ENCODE measurements around the gene CDK18.
"Not testable (repeated sequence)": the region's sequence is repeated elsewhere in the genome, so short reads cannot be mapped to it uniquely, and the experiment has no call there.

CDK18 gene

DNA sequence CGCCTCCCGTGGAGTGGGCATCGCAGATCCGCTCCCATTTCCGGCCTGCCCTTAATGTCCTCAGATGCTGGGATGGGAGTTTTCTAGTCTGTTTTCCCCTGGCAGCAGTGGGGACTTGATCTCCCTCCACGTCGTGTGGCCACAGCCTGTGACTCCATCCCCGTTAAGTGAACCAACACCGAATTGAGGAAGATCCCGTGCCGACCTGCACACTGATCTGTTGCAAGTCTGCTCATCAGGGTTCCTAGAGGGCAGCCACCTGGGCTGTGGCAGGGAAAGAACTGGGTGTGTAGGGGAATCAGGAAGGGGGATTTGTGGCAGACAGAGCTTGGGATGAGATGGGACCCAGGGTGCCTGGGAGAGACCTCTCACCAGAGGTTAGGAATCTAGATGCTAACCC lies 23.3 kb upstream of the CDK18 start:
- Histone ChIP-seq H3K9ac (ENCODE audit: low read length in 2 of 2) (no peak overlapping the region), H3K4me3 (ENCODE audit: low read length in 2 of 2) (no peak overlapping the region), H3K4me1 (ENCODE audit: control insufficient read depth, insufficient read depth, low read length) (peaks cover 7% of the 10 kb centered on the region), H3K36me3 (ENCODE audit: control insufficient read depth in 2 of 2, insufficient read depth in 2 of 2, low read length in 2 of 2) (no peaks in the 10 kb centered on the region), H3K27me3 (ENCODE audit: control insufficient read depth in 1 of 2, insufficient read depth in 2 of 2, low read length in 2 of 2) (peaks cover 19 to 40% of the 10 kb centered on the region in 2 donors), H3K9me3 (ENCODE audit: control insufficient read depth in 2 of 2, low read length in 2 of 2) (no peaks in the 10 kb centered on the region), H3K27ac (ENCODE audit: low read length) (no peak overlapping the region)

DNA sequence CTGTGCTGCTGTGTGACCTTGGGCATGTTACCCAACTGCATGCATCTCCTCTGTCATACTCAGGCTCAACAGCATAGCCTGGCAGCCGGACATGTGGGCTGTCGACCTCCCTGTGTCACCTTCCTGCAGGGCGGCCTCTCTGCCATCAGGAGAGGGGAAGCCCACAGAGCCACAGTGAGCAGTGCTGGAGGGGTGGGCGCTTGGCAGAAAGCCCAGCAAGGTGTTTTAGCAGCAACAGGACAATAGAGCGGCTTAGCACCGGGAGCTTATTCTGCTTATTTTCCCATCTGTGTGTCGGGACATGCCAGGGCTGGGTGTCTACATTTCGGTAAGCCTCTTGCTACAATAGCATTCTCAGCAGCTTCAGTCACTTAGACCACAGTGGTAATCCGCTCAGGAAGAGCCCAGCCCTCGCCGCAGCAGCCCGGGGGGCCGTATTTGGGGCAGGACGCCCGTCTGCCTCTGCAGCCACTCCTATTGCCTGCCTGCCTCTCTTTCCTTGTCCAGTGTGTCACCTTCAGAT lies 22.8 kb upstream of the CDK18 start:
- Histone ChIP-seq H3K27me3 (ENCODE audit: control insufficient read depth in 1 of 2, insufficient read depth in 2 of 2, low read length in 2 of 2) (peaks cover 19 to 37% of the 10 kb centered on the region in 2 donors), H3K36me3 (ENCODE audit: control insufficient read depth in 2 of 2, insufficient read depth in 2 of 2, low read length in 2 of 2) (no peaks in the 10 kb centered on the region), H3K9me3 (ENCODE audit: control insufficient read depth in 2 of 2, low read length in 2 of 2) (no peaks in the 10 kb centered on the region), H3K4me1 (ENCODE audit: control insufficient read depth, insufficient read depth, low read length) (peaks cover 7% of the 10 kb centered on the region), H3K4me3 (ENCODE audit: low read length in 2 of 2) (no peak overlapping the region), H3K9ac (ENCODE audit: low read length in 2 of 2) (no peak overlapping the region), H3K27ac (ENCODE audit: low read length) (no peak overlapping the region)

DNA sequence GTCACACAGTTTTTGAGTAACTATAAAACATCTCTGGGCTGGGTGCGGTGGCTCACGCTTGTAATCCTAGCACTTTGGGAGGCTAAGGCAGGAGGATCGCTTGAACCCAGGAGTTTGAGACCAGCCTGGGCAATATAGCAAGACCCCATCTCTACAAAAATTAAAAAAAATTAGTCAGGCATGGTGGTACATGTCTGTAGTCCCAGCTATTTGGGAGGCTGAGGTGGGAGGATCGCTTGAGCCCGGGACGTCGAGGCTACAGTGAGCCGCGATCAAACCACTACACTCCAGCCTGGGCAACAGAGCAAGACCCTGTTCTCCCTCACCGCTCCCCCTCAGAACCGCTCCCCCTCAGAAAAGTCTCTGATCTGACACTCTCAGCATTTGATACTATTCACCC lies 21.9 kb upstream of the CDK18 start:
- peaks cover 19 to 30% of the 10 kb centered on the region in 2 donors for H3K27me3 ChIP-seq (ENCODE audit: control insufficient read depth in 1 of 2, insufficient read depth in 2 of 2, low read length in 2 of 2)
- not testable (repeated sequence) for H3K4me3 ChIP-seq (ENCODE audit: low read length in 2 of 2); H3K9me3 ChIP-seq (ENCODE audit: control insufficient read depth in 2 of 2, low read length in 2 of 2); H3K9ac ChIP-seq (ENCODE audit: low read length in 2 of 2); H3K36me3 ChIP-seq (ENCODE audit: control insufficient read depth in 2 of 2, insufficient read depth in 2 of 2, low read length in 2 of 2); H3K4me1 ChIP-seq (ENCODE audit: control insufficient read depth, insufficient read depth, low read length); H3K27ac ChIP-seq (ENCODE audit: low read length)

DNA sequence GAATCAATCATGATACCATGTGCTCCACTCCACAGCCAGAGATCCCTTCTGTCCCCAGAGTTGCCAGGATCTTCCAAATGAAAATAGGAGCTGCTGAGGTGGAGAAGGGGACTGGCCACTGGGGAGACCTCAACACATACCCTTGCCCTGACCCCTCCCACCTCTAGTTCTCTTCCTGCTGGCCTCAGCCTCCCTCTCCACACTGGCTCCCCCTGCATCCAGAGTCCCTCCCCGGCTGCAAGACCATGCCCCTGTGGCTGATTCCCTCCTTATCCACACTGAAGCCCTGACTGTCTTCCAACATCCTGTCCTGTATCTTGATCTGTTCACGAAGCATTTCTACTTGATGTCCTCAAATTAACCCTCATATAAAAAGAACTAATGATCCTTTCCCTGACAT lies 21.1 kb upstream of the CDK18 start:
- H3K27ac ChIP-seq (ENCODE audit: low read length) = no peak overlapping the region
- H3K9ac ChIP-seq (ENCODE audit: low read length in 2 of 2) = no peak overlapping the region
- H3K4me1 ChIP-seq (ENCODE audit: control insufficient read depth, insufficient read depth, low read length) = no peaks in the 10 kb centered on the region
- no peaks in the 10 kb centered on the region for H3K36me3 ChIP-seq (ENCODE audit: control insufficient read depth in 2 of 2, insufficient read depth in 2 of 2, low read length in 2 of 2)
- H3K9me3 ChIP-seq (ENCODE audit: control insufficient read depth in 2 of 2, low read length in 2 of 2) = no peaks in the 10 kb centered on the region
- peaks cover 19 to 30% of the 10 kb centered on the region in 2 donors for H3K27me3 ChIP-seq (ENCODE audit: control insufficient read depth in 1 of 2, insufficient read depth in 2 of 2, low read length in 2 of 2)
- H3K4me3 ChIP-seq (ENCODE audit: low read length in 2 of 2) = no peak overlapping the region

DNA sequence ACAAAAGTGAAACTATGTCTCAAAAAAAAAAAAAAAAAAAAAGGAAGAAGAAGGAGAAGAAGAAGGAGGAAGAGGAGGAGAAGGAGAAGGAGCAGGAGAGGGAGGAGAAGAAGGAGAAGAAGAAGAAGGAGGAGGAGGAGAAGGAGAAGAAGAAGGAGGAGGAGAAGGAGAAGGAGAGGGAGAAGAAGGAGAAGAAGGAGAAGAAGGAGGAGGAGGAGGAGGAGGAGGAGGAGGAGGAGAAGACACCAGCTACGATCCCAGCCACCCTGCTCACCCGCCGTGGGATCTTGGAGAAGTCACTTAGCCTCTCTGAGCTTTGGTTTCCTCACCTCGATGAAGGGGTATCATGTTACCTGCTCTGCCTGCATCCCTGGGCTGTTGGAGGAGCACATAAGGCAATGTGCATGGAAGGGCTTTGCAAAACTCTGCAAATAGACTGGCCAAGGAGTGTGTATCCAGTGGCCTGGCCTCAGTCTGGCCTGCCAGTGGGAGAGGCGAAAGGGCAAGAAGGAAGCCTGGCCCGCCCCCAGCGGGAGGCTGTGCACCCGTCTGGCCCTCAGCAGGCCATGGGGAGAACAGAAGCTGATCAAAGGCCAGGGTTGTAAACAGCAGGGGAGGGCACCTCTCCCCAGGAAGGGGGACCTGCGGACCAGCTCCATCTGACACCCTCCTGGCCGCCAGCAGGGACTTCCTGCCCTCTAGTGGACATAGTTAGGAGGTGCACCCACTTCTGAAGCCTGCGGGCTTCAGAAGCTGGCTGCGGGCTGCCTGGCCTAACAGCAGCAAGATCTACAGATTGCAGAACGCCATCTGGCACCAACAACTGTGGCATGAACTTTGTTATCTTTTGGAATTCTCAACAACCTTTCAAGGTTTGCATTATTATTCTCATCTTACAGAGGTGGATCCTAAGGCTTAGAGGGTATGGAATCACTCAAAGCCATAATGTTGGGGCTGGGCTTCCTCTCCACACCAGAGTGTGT lies 19.2 kb upstream of the CDK18 start:
- Histone ChIP-seq H3K9ac (ENCODE audit: low read length in 2 of 2) (no peak overlapping the region), H3K4me3 (ENCODE audit: low read length in 2 of 2) (no peak overlapping the region), H3K9me3 (ENCODE audit: control insufficient read depth in 2 of 2, low read length in 2 of 2) (no peaks in the 10 kb centered on the region), H3K36me3 (ENCODE audit: control insufficient read depth in 2 of 2, insufficient read depth in 2 of 2, low read length in 2 of 2) (no peaks in the 10 kb centered on the region), H3K27me3 (ENCODE audit: control insufficient read depth in 1 of 2, insufficient read depth in 2 of 2, low read length in 2 of 2) (peaks cover 19 to 29% of the 10 kb centered on the region in 2 donors), H3K4me1 (ENCODE audit: control insufficient read depth, insufficient read depth, low read length) (no peaks in the 10 kb centered on the region), H3K27ac (ENCODE audit: low read length) (no peak overlapping the region)

DNA sequence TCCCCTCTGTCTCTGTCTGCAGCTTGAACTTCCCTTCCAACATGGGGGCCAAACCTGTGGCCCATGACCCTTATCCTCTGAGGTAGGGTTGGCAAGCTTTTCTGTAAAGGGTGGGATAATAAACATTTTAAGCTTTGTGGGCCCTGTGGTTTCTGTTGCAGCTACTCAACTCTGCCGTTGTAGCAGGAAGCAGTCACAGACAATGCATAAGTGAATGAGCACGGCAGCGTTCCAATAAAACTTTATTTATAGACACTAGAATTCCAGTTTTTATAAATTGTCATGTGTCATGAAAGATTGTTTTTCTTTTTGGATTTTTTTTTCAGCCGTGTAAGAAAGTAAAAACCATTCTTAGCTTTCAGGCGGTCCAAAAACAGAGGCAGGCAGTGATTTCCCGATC lies 18.2 kb upstream of the CDK18 start:
- peaks cover 22 to 27% of the 10 kb centered on the region in 2 donors for H3K27me3 ChIP-seq (ENCODE audit: control insufficient read depth in 1 of 2, insufficient read depth in 2 of 2, low read length in 2 of 2)
- no peak overlapping the region for H3K27ac ChIP-seq (ENCODE audit: low read length)
- H3K36me3 ChIP-seq (ENCODE audit: control insufficient read depth in 2 of 2, insufficient read depth in 2 of 2, low read length in 2 of 2) = no peaks in the 10 kb centered on the region
- H3K4me3 ChIP-seq (ENCODE audit: low read length in 2 of 2) = no peak overlapping the region
- no peaks in the 10 kb centered on the region for H3K4me1 ChIP-seq (ENCODE audit: control insufficient read depth, insufficient read depth, low read length)
- no peak overlapping the region for H3K9ac ChIP-seq (ENCODE audit: low read length in 2 of 2)
- H3K9me3 ChIP-seq (ENCODE audit: control insufficient read depth in 2 of 2, low read length in 2 of 2) = no peaks in the 10 kb centered on the region

DNA sequence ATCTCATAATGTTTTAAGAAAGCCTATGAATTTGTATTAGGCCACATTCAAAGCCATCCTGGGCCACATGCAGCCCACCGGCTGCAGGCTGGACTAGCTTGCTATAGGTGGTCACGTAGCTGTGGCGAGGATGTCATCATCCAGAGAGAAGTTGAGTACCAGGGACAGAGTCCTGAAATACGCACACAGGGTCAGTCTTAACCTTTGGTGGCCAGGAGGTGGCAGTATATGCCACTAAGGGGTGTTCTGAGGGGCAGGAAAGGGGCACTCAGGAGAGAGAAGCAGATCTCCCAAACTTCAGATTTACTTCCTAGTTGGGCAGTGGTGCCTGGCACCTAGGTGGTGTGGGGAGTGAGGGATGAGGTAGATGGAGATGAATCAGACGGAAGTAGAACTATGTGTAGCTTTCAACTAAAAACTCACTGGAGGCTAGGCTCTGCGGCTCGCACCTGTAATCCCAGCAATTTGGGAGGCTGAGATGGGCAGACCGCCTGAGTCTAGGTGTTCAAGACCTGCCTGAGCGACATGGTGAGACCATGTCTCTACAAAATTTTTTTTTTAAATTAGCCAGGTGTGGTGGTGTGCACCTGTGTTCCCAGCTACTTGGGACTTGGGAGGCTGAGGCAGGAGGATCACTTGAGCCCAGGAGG lies 16.3 kb upstream of the CDK18 start:
- Histone ChIP-seq H3K27me3 (ENCODE audit: control insufficient read depth in 1 of 2, insufficient read depth in 2 of 2, low read length in 2 of 2) (peaks cover 14 to 20% of the 10 kb centered on the region in 2 donors), H3K9ac (ENCODE audit: low read length in 2 of 2) (no peak overlapping the region)

DNA sequence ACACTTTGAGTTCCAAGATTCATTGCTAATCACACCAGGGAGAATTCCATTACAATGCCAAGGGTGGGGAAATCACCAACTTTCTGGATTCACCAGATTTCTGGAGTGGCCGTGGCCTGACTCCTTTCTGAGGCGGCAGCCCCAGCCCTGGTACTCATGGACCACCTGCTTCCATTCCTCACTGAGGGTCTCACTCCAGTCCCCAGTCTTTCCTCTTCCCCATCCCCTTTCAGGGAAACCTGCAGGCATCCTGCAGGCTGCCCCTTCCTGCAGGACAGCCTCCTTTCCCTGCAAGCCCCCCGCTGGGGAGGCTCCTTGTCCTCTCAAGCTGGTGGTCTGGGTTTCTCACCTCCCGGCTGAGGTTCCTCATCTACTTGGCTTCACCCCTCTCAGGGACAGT lies 12.7 kb upstream of the CDK18 start:
- no peak overlapping the region for H3K4me3 ChIP-seq (ENCODE audit: low read length in 2 of 2)
- no peak overlapping the region for H3K27ac ChIP-seq (ENCODE audit: low read length)
- no peaks in the 10 kb centered on the region for H3K36me3 ChIP-seq (ENCODE audit: control insufficient read depth in 2 of 2, insufficient read depth in 2 of 2, low read length in 2 of 2)
- no peaks in the 10 kb centered on the region for H3K9me3 ChIP-seq (ENCODE audit: control insufficient read depth in 2 of 2, low read length in 2 of 2)
- no peak overlapping the region for H3K9ac ChIP-seq (ENCODE audit: low read length in 2 of 2)
- peaks cover 16% of the 10 kb centered on the region for H3K4me1 ChIP-seq (ENCODE audit: control insufficient read depth, insufficient read depth, low read length)
- H3K27me3 ChIP-seq (ENCODE audit: control insufficient read depth in 1 of 2, insufficient read depth in 2 of 2, low read length in 2 of 2) = peaks cover 5 to 14% of the 10 kb centered on the region in 2 donors

More for the DNA sequence above, 16.3 kb upstream of the CDK18 start:
- Histone ChIP-seq H3K36me3 (ENCODE audit: control insufficient read depth in 2 of 2, insufficient read depth in 2 of 2, low read length in 2 of 2) (no peaks in the 10 kb centered on the region), H3K4me3 (ENCODE audit: low read length in 2 of 2) (no peak overlapping the region), H3K27ac (ENCODE audit: low read length) (no peak overlapping the region), H3K9me3 (ENCODE audit: control insufficient read depth in 2 of 2, low read length in 2 of 2) (no peaks in the 10 kb centered on the region), H3K4me1 (ENCODE audit: control insufficient read depth, insufficient read depth, low read length) (peaks cover 11% of the 10 kb centered on the region)

DNA sequence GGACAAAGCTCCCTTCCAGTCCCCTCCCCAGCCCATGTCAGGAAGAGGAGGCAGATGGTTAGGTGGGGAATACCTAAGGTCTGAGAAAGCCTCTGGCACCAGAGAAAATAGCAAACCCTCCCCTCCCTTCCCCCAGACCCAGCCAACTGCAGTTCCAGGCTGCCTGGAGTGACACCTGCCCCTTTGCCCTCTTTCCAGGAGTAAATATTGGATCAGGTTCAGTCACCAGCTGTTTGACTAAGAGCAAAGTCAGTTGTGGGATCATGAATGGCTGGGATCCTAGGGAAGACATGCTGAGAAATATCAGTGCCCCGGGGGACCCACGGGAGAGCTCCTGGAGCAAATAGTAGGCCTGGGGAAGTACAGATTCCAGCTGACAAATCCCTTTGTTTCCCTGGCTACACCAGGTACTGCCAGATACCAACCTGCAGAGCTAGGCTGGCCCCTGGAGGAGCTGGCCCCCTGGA lies 12.2 kb upstream of the CDK18 start:
- Histone ChIP-seq H3K27me3 (ENCODE audit: control insufficient read depth in 1 of 2, insufficient read depth in 2 of 2, low read length in 2 of 2) (peaks cover 5 to 14% of the 10 kb centered on the region in 2 donors), H3K4me1 (ENCODE audit: control insufficient read depth, insufficient read depth, low read length) (peaks cover 16% of the 10 kb centered on the region), H3K9me3 (ENCODE audit: control insufficient read depth in 2 of 2, low read length in 2 of 2) (no peaks in the 10 kb centered on the region), H3K4me3 (ENCODE audit: low read length in 2 of 2) (no peak overlapping the region), H3K36me3 (ENCODE audit: control insufficient read depth in 2 of 2, insufficient read depth in 2 of 2, low read length in 2 of 2) (no peaks in the 10 kb centered on the region), H3K9ac (ENCODE audit: low read length in 2 of 2) (no peak overlapping the region), H3K27ac (ENCODE audit: low read length) (no peak overlapping the region)

DNA sequence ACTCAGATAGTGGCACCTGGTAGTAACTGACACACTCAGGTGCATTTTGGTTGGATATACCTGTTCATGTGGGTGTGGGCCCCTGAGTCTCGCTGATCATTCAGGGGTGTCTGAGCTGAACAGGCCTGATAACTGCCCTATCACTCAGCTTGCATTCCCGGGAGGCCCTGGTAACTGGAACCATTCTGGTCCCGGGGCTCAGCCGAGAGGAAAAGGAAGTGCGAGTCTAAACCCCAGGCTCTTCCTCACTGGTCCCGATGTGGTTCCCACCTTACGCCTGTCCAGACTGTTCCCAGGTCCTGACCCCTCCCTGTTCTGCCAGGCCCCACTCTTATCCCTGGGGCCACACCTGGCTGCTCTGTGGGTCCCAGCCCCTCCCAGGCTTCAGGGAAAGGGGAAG lies 11.7 kb upstream of the CDK18 start:
- peaks cover 5 to 14% of the 10 kb centered on the region in 2 donors for H3K27me3 ChIP-seq (ENCODE audit: control insufficient read depth in 1 of 2, insufficient read depth in 2 of 2, low read length in 2 of 2)

More for the DNA sequence above, 11.7 kb upstream of the CDK18 start:
- no peaks in the 10 kb centered on the region for H3K36me3 ChIP-seq (ENCODE audit: control insufficient read depth in 2 of 2, insufficient read depth in 2 of 2, low read length in 2 of 2)
- no peaks in the 10 kb centered on the region for H3K9me3 ChIP-seq (ENCODE audit: control insufficient read depth in 2 of 2, low read length in 2 of 2)
- no peak overlapping the region for H3K9ac ChIP-seq (ENCODE audit: low read length in 2 of 2)
- H3K4me1 ChIP-seq (ENCODE audit: control insufficient read depth, insufficient read depth, low read length) = peaks cover 16% of the 10 kb centered on the region
- H3K27ac ChIP-seq (ENCODE audit: low read length) = no peak overlapping the region
- H3K4me3 ChIP-seq (ENCODE audit: low read length in 2 of 2) = no peak overlapping the region

Data from stomach smooth muscle (tissue), 2 donors.